IPS-20b (cell line): ENCODE measurements around the gene LPAR1.

Experiments
- H3K27ac ChIP-seq: one replicate; pipeline ENCODE4 v1.5.1; 2013; ENCODE audit warnings: low read length
- H3K27me3 ChIP-seq: 2 replicates; pipeline ENCODE4 v1.6.1; 2013; ENCODE audit warnings: mild to moderate bottlenecking, low read length, inconsistent platforms; ENCODE audit not compliant: insufficient read depth
- H3K36me3 ChIP-seq: 2 replicates; pipeline ENCODE4 v1.6.1; 2013; ENCODE audit warnings: low read depth, mild to moderate bottlenecking, inconsistent platforms, low read length, moderate library complexity; ENCODE audit not compliant: insufficient read depth
- H3K4me1 ChIP-seq: 2 replicates; pipeline ENCODE4 v1.6.1; 2013; ENCODE audit warnings: mild to moderate bottlenecking, control low read depth, inconsistent platforms, low read length, moderate library complexity; ENCODE audit not compliant: insufficient read depth
- H3K4me3 ChIP-seq: 2 replicates; pipeline ENCODE4 v1.5.1; 2013; ENCODE audit warnings: mild to moderate bottlenecking, low read length, inconsistent platforms
- H3K9ac ChIP-seq: 2 replicates; pipeline ENCODE4 v1.6.1; 2013; ENCODE audit warnings: low read depth, mild to moderate bottlenecking, inconsistent platforms, low read length, moderate library complexity
- H3K9me3 ChIP-seq: 2 replicates; pipeline ENCODE4 v1.6.1; 2013; ENCODE audit warnings: mild to moderate bottlenecking, low read depth, low read length, inconsistent platforms; ENCODE audit not compliant: insufficient read depth

The LPAR1 gene

GRCh38 chr9:110850401-110851135, 187.7 kb downstream of the LPAR1 start:
- peaks cover 4% of the 10 kb centered on the region; the same call in 1 of the 2 replicates for H3K9me3 ChIP-seq
- no peaks in the 10 kb centered on the region for H3K4me1 ChIP-seq
- no peak overlapping the region for H3K4me3 ChIP-seq
- H3K9ac ChIP-seq = no peak overlapping the region
- H3K27me3 ChIP-seq = no peaks in the 10 kb centered on the region
- no peaks in the 10 kb centered on the region for H3K36me3 ChIP-seq
- H3K27ac ChIP-seq = no peak overlapping the region

GRCh38 chr9:110847671-110848070, 190.6 kb downstream of the LPAR1 start:
- no peaks in the 10 kb centered on the region for H3K4me1 ChIP-seq
- H3K27ac ChIP-seq = no peak overlapping the region
- no peaks in the 10 kb centered on the region for H3K9me3 ChIP-seq
- no peaks in the 10 kb centered on the region for H3K27me3 ChIP-seq
- no peak overlapping the region for H3K4me3 ChIP-seq
- H3K36me3 ChIP-seq = no peaks in the 10 kb centered on the region
- H3K9ac ChIP-seq = no peak overlapping the region

GRCh38 chr9:110846215-110846614, 192.1 kb downstream of the LPAR1 start:
- no peaks in the 10 kb centered on the region for H3K36me3 ChIP-seq
- H3K4me1 ChIP-seq = no peaks in the 10 kb centered on the region
- no peaks in the 10 kb centered on the region for H3K9me3 ChIP-seq
- H3K27me3 ChIP-seq = no peaks in the 10 kb centered on the region
- H3K4me3 ChIP-seq = no peak overlapping the region
- H3K9ac ChIP-seq = no peak overlapping the region
- no peak overlapping the region for H3K27ac ChIP-seq

- no peak overlapping the region for H3K27ac ChIP-seq
- H3K27me3 ChIP-seq = no peaks in the 10 kb centered on the region
- H3K4me1 ChIP-seq = no peaks in the 10 kb centered on the region
- no peak overlapping the region for H3K4me3 ChIP-seq
- H3K36me3 ChIP-seq = no peaks in the 10 kb centered on the region
- H3K9ac ChIP-seq = no peak overlapping the region
- H3K9me3 ChIP-seq = no peaks in the 10 kb centered on the region
Measured at GRCh38 chr9:110844121-110844520, 194.1 kb downstream of the LPAR1 start.

- H3K27me3 ChIP-seq = no peaks in the 10 kb centered on the region
- no peaks in the 10 kb centered on the region for H3K36me3 ChIP-seq
- no peaks in the 10 kb centered on the region for H3K9me3 ChIP-seq
- H3K27ac ChIP-seq = no peak overlapping the region
- no peak overlapping the region for H3K9ac ChIP-seq
- H3K4me3 ChIP-seq = no peak overlapping the region
- H3K4me1 ChIP-seq = no peaks in the 10 kb centered on the region
Measured at GRCh38 chr9:110842986-110843385, 195.3 kb downstream of the LPAR1 start.

GRCh38 chr9:110842169-110842568, 196.1 kb downstream of the LPAR1 start:
- H3K36me3 ChIP-seq = no peaks in the 10 kb centered on the region
- no peaks in the 10 kb centered on the region for H3K4me1 ChIP-seq
- no peaks in the 10 kb centered on the region for H3K9me3 ChIP-seq
- no peaks in the 10 kb centered on the region for H3K27me3 ChIP-seq
- H3K27ac ChIP-seq = no peak overlapping the region
- H3K4me3 ChIP-seq = no peak overlapping the region
- no peak overlapping the region for H3K9ac ChIP-seq

- Histone ChIP-seq H3K4me3 (no peak overlapping the region), H3K27me3 (no peaks in the 10 kb centered on the region), H3K4me1 (no peaks in the 10 kb centered on the region), H3K36me3 (no peaks in the 10 kb centered on the region), H3K9ac (no peak overlapping the region), H3K27ac (no peak overlapping the region), H3K9me3 (no peaks in the 10 kb centered on the region)
Measured at GRCh38 chr9:110837401-110838005, 200.8 kb downstream of the LPAR1 start.

GRCh38 chr9:110835859-110836271, 202.4 kb downstream of the LPAR1 start:
- H3K9ac ChIP-seq = no peak overlapping the region
- no peaks in the 10 kb centered on the region for H3K27me3 ChIP-seq
- H3K36me3 ChIP-seq = no peaks in the 10 kb centered on the region
- H3K4me3 ChIP-seq = no peak overlapping the region
- no peak overlapping the region for H3K27ac ChIP-seq
- H3K9me3 ChIP-seq = no peaks in the 10 kb centered on the region
- H3K4me1 ChIP-seq = no peaks in the 10 kb centered on the region

GRCh38 chr9:110835404-110835803, 202.9 kb downstream of the LPAR1 start:
- Histone ChIP-seq H3K9me3 (no peaks in the 10 kb centered on the region), H3K4me3 (no peak overlapping the region), H3K9ac (no peak overlapping the region), H3K27me3 (no peaks in the 10 kb centered on the region), H3K36me3 (no peaks in the 10 kb centered on the region), H3K27ac (no peak overlapping the region), H3K4me1 (no peaks in the 10 kb centered on the region)

- Histone ChIP-seq H3K4me3 (no peak overlapping the region), H3K27ac (no peak overlapping the region)
Measured at GRCh38 chr9:110832926-110833325, 205.3 kb downstream of the LPAR1 start.

GRCh38 chr9:110830495-110830894, 207.8 kb downstream of the LPAR1 start:
- Histone ChIP-seq H3K9me3 (no peaks in the 10 kb centered on the region), H3K36me3 (no peaks in the 10 kb centered on the region), H3K9ac (no peak overlapping the region), H3K27ac (no peak overlapping the region), H3K4me3 (no peak overlapping the region), H3K4me1 (peaks cover 7% of the 10 kb centered on the region; the same call in 1 of the 2 replicates), H3K27me3 (no peaks in the 10 kb centered on the region)

More at GRCh38 chr9:110832926-110833325, 205.3 kb downstream of the LPAR1 start:
- Histone ChIP-seq H3K36me3 (no peaks in the 10 kb centered on the region), H3K9ac (no peak overlapping the region), H3K9me3 (no peaks in the 10 kb centered on the region), H3K4me1 (no peaks in the 10 kb centered on the region), H3K27me3 (no peaks in the 10 kb centered on the region)

- Histone ChIP-seq H3K27ac (no peak overlapping the region), H3K9me3 (no peaks in the 10 kb centered on the region), H3K36me3 (no peaks in the 10 kb centered on the region), H3K4me1 (peaks cover 7% of the 10 kb centered on the region; the same call in 1 of the 2 replicates), H3K27me3 (no peaks in the 10 kb centered on the region), H3K4me3 (no peak overlapping the region), H3K9ac (no peak overlapping the region)
Measured at GRCh38 chr9:110828264-110828663, 210.0 kb downstream of the LPAR1 start.
